DOHH2 (cell line): ENCODE data around the gene SH3BP5.

Experiments used
- H3F3A ChIP-seq: fragments of 200-600 bp; sonication (generic), shearing (Covaris generic); 2 replicates; pipeline ENCODE4 v1.6.0; 2016; ENCODE audit warnings: antibody characterized with exemption, mild to moderate bottlenecking; ENCODE audit not compliant: control insufficient read depth, insufficient read depth
- H3K27ac ChIP-seq: fragments of 200-600 bp; sonication (generic); 2 replicates; pipeline ENCODE4 v1.5.1; 2014; ENCODE audit warnings: low read depth, mild to moderate bottlenecking, low read length, moderate library complexity
- H3K27me3 ChIP-seq: fragments of 200-600 bp; sonication (generic); 2 replicates; pipeline ENCODE4 v1.6.1; 2014; ENCODE audit warnings: mild to moderate bottlenecking, low read length, mixed read lengths; ENCODE audit not compliant: control insufficient read depth
- H3K36me3 ChIP-seq: fragments of 200-600 bp; sonication (generic); 2 replicates; pipeline ENCODE4 v1.6.1; 2014; ENCODE audit warnings: mild to moderate bottlenecking, low read length, moderate library complexity, mixed read lengths; ENCODE audit not compliant: control insufficient read depth
- H3K4me1 ChIP-seq: fragments of 200-600 bp; sonication (generic); 2 replicates; pipeline ENCODE4 v1.6.1; 2014; ENCODE audit warnings: mild to moderate bottlenecking, low read length, mixed read lengths; ENCODE audit not compliant: control insufficient read depth
- H3K4me2 ChIP-seq: fragments of 200-600 bp; sonication (generic); 2 replicates; pipeline ENCODE4 v1.6.0; 2014; ENCODE audit warnings: mild to moderate bottlenecking, low read length, moderate library complexity
- H3K4me3 ChIP-seq: fragments of 200-600 bp; sonication (generic); 2 replicates; pipeline ENCODE4 v1.5.1; 2014; ENCODE audit warnings: mild to moderate bottlenecking, low read length, mixed read lengths
- H3K79me2 ChIP-seq: fragments of 200-600 bp; sonication (generic); 2 replicates; pipeline ENCODE4 v1.6.1; 2014; ENCODE audit warnings: mild to moderate bottlenecking, low read length, mixed read lengths; ENCODE audit not compliant: control insufficient read depth
- H3K9me2 ChIP-seq: fragments of 200-600 bp; sonication (generic); replicated peaks from 2 replicates; pipeline ENCODE4 v1.6.1; 2014; ENCODE audit warnings: mild to moderate bottlenecking, low read length, mixed read lengths; ENCODE audit not compliant: control insufficient read depth
- H3K9me3 ChIP-seq: fragments of 200-600 bp; sonication (generic); 2 replicates; pipeline ENCODE4 v1.6.1; 2014; ENCODE audit warnings: antibody characterized with exemption, low read length, mixed read lengths; ENCODE audit not compliant: control insufficient read depth, insufficient read depth
- H4K20me1 ChIP-seq: fragments of 200-600 bp; sonication (generic); 2 replicates; pipeline ENCODE4 v1.6.0; 2014; ENCODE audit warnings: low read depth, mild to moderate bottlenecking, antibody characterized with exemption, low read length, moderate library complexity; ENCODE audit not compliant: control insufficient read depth, insufficient read depth
- CTCF ChIP-seq: fragments of 200-600 bp; sonication (generic); IDR thresholded peaks from one replicate; pipeline ENCODE4 v1.5.1; 2014; ENCODE audit warnings: antibody characterized with exemption, mild to moderate bottlenecking, low read depth, low read length; ENCODE audit not compliant: poor library complexity, severe bottlenecking
- EZH2phosphoT487 ChIP-seq: fragments of 200-600 bp; sonication (generic); IDR thresholded peaks from 2 replicates; pipeline ENCODE4 v1.6.1; 2017; ENCODE audit warnings: borderline replicate concordance, mild to moderate bottlenecking, antibody characterized with exemption, low read length, moderate library complexity, mixed read lengths

SH3BP5 gene

GRCh38 chr3:15243822-15244482, 88.4 kb downstream of the SH3BP5 start:
- Histone ChIP-seq H3F3A (peaks cover 13% of the 10 kb centered on the region; the same call in 1 of the 2 replicates), H3K4me1 (no peaks in the 10 kb centered on the region), H3K9me2 (no peaks in the 10 kb centered on the region), H3K36me3 (peaks cover 90% of the 10 kb centered on the region), H4K20me1 (no peaks in the 10 kb centered on the region), H3K79me2 (no peaks in the 10 kb centered on the region), H3K4me2 (no peak overlapping the region), H3K4me3 (no peak overlapping the region), H3K27me3 (no peaks in the 10 kb centered on the region), H3K9me3 (no peaks in the 10 kb centered on the region), H3K27ac (no peak overlapping the region)
- TF ChIP-seq CTCF (no peak), EZH2phosphoT487 (no peak)

DNA sequence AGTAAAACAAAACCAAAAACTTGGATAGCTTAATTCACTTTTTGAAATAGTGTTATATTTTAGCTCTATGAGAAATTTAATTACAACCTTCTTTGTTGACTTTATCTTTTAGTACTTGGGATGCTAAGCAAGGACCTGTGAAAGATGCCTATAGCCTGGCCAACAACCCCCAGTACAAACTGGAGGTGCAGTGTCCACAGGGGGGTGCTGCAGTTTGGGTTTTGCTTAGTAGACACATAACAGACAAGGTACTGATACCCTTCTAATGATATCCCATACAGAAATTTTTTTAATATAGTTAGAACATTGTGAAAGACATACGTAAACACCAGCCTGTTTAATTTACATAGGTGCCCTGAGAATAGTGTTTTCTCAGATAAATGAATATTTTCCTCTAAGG, 91.0 kb downstream of the SH3BP5 start:
- peaks cover 83% of the 10 kb centered on the region for H3K36me3 ChIP-seq
- H4K20me1 ChIP-seq: no peaks in the 10 kb centered on the region
- H3K4me2 ChIP-seq: no peak overlapping the region
- H3K27me3 ChIP-seq: no peaks in the 10 kb centered on the region
- H3K4me3 ChIP-seq: no peak overlapping the region
- H3K79me2 ChIP-seq: no peaks in the 10 kb centered on the region
- no peaks in the 10 kb centered on the region for H3K4me1 ChIP-seq
- H3K27ac ChIP-seq: no peak overlapping the region
- no peaks in the 10 kb centered on the region for H3K9me3 ChIP-seq
- peaks cover 17% of the 10 kb centered on the region for H3F3A ChIP-seq
- H3K9me2 ChIP-seq: no peaks in the 10 kb centered on the region
- TF ChIP-seq EZH2phosphoT487 (no peak), CTCF (peak; percentile 61)

DNA sequence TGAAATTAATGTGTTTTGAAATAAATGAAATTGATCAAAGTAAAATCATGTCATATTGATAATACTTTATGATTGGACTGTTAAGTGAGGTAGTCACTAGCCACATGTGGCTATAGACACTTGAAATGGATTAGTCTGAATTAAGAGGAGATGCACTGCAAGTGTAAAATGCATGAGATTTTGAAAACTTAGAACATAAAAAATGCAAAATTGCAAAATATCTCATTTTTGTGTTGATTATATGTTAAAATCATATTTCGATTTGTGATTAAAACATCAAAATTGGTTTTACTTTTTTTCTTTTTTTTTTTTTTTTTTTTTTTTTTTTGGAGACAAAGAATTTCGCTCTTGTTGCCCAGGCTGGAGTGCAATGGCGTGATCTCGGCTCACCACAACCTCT, 103.1 kb downstream of the SH3BP5 start:
- no peak overlapping the region for H3K27ac ChIP-seq
- no peak overlapping the region for H3K4me3 ChIP-seq
- no peak overlapping the region for H3K4me2 ChIP-seq
- no peaks in the 10 kb centered on the region for H3K9me3 ChIP-seq
- H3F3A ChIP-seq: peaks cover 14% of the 10 kb centered on the region
- H3K9me2 ChIP-seq: no peaks in the 10 kb centered on the region
- TF ChIP-seq EZH2phosphoT487 (no peak), CTCF (no peak)
- no peaks in the 10 kb centered on the region for H3K79me2 ChIP-seq
- no peaks in the 10 kb centered on the region for H3K27me3 ChIP-seq
- H3K36me3 ChIP-seq: peaks cover 81% of the 10 kb centered on the region
- no peaks in the 10 kb centered on the region for H4K20me1 ChIP-seq
- no peaks in the 10 kb centered on the region for H3K4me1 ChIP-seq
